ENCODE data around the gene CCDC88A. TPM values are rescaled to one million over a fixed set of nuclear protein-coding genes. Genes with fewer than 3 reads are reported as not detected.

The CCDC88A gene
- total RNA-seq, 1 experiment from 2014 or later, result 27.2 TPM

- Histone ChIP-seq H3K4me1 (ENCODE audit: control insufficient read depth in 1 of 2, insufficient read depth in 2 of 2, low read length in 2 of 2) (no peaks in the 10 kb centered on the region), H2AFZ (ENCODE audit: low read depth, low read length, poor library complexity, severe bottlenecking) (no peak overlapping the region), H3K9me3 (ENCODE audit: control insufficient read depth in 1 of 2, insufficient read depth in 1 of 2, low read depth in 1 of 2, low read length in 2 of 2) (no peaks in the 10 kb centered on the region), H3K27me3 (ENCODE audit: insufficient read depth, low read length) (no peaks in the 10 kb centered on the region), H3K9me2 (ENCODE audit: insufficient read depth) (no peaks in the 10 kb centered on the region), H3K9ac (ENCODE audit: low read length) (no peak overlapping the region), H3K4me3 (replicated peaks in 1 of 2; ENCODE audit: low read depth in 1 of 2, low read length in 2 of 2) (no peak overlapping the region), H4K20me1 (ENCODE audit: insufficient read depth) (no peaks in the 10 kb centered on the region), H3K36me3 (ENCODE audit: control insufficient read depth in 1 of 2, insufficient read depth in 2 of 2, low read length in 2 of 2) (no peaks in the 10 kb centered on the region), H3K4me2 (ENCODE audit: low read length) (no peak overlapping the region), H3K27ac (ENCODE audit: low read depth, low read length) (no peak overlapping the region), H3K79me2 (ENCODE audit: insufficient read depth, low read length) (no peaks in the 10 kb centered on the region)
- ChIA-PET RAD21 (ENCODE audit: low non-redundant PET in 1 of 2, low total read pairs in 2 of 2, uncharacterized antibody in 2 of 2, unreplicated experiment in 2 of 2) (no interaction called here), CTCF (no interaction called here), POLR2A (no interaction called here)
- DNase-seq (ENCODE audit: low read depth, low spot score) (no peak), ATAC-seq (no peak)
- no TSS peak for BruUV-seq (replicated peaks)
- intact Hi-C loops (cut with micrococcal nuclease), result no loop called here
- TF ChIP-seq, protein P1, sequence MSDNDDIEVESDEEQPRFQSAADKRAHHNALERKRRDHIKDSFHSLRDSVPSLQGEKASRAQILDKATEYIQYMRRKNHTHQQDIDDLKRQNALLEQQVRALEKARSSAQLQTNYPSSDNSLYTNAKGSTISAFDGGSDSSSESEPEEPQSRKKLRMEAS (IDR thresholded peaks at IDR 0.05), result no peak
- no peak for TF ChIP-seq JUND (IDR thresholded peaks at IDR 0.05)
- TF ChIP-seq SP1 (IDR thresholded peaks at IDR 0.05; ENCODE audit: low read depth), result no peak
- no peak for TF ChIP-seq EGR1 (IDR thresholded peaks at IDR 0.05; ENCODE audit: low read depth)
- TF ChIP-seq POLR2AphosphoS5 (IDR thresholded peaks at IDR 0.05; ENCODE audit: low read depth, low read length), result no peak
- TF ChIP-seq RAD21 (IDR thresholded peaks at IDR 0.05; ENCODE audit: low read depth), result no peak
- no peak for TF ChIP-seq YY1 (IDR thresholded peaks at IDR 0.05; ENCODE audit: extremely low read depth, insufficient replicate concordance, low read depth, low read length)
- TF ChIP-seq EZH2 (IDR thresholded peaks at IDR 0.05), result no peak
- TF ChIP-seq CBX3 (IDR thresholded peaks at IDR 0.05; ENCODE audit: low read depth), result no peak
- no peak for TF ChIP-seq EZH2phosphoT487 (IDR thresholded peaks at IDR 0.05; ENCODE audit: borderline replicate concordance)
- no peak for TF ChIP-seq CTCF (IDR thresholded peaks at IDR 0.05 in 2 of 3, conservative IDR thresholded peaks at IDR 0.05 in 1 of 3; ENCODE audit: borderline replicate concordance in 1 of 3, insufficient read depth in 1 of 3, low read depth in 2 of 3, low read length in 2 of 3)
- TF ChIP-seq ZBTB33 (IDR thresholded peaks at IDR 0.05; ENCODE audit: extremely low read depth, insufficient replicate concordance, low read length), result no peak
- TF ChIP-seq, protein P2, sequence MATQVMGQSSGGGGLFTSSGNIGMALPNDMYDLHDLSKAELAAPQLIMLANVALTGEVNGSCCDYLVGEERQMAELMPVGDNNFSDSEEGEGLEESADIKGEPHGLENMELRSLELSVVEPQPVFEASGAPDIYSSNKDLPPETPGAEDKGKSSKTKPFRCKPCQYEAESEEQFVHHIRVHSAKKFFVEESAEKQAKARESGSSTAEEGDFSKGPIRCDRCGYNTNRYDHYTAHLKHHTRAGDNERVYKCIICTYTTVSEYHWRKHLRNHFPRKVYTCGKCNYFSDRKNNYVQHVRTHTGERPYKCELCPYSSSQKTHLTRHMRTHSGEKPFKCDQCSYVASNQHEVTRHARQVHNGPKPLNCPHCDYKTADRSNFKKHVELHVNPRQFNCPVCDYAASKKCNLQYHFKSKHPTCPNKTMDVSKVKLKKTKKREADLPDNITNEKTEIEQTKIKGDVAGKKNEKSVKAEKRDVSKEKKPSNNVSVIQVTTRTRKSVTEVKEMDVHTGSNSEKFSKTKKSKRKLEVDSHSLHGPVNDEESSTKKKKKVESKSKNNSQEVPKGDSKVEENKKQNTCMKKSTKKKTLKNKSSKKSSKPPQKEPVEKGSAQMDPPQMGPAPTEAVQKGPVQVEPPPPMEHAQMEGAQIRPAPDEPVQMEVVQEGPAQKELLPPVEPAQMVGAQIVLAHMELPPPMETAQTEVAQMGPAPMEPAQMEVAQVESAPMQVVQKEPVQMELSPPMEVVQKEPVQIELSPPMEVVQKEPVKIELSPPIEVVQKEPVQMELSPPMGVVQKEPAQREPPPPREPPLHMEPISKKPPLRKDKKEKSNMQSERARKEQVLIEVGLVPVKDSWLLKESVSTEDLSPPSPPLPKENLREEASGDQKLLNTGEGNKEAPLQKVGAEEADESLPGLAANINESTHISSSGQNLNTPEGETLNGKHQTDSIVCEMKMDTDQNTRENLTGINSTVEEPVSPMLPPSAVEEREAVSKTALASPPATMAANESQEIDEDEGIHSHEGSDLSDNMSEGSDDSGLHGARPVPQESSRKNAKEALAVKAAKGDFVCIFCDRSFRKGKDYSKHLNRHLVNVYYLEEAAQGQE (IDR thresholded peaks at IDR 0.05; ENCODE audit: low read depth), result no peak
- no peak for TF ChIP-seq SIN3A (IDR thresholded peaks at IDR 0.05; ENCODE audit: low read depth)
- TF ChIP-seq POLR2A (IDR thresholded peaks at IDR 0.05; ENCODE audit: borderline replicate concordance, extremely low read depth, insufficient read depth, insufficient read length), result no peak
- TF ChIP-seq SRF (IDR thresholded peaks at IDR 0.05; ENCODE audit: low read depth), result no peak
- TF ChIP-seq ZFX (IDR thresholded peaks at IDR 0.05), result no peak
- TF ChIP-seq ELF1 (IDR thresholded peaks at IDR 0.05; ENCODE audit: borderline replicate concordance, low read depth), result no peak
These were observed 42.0 kb upstream of the CCDC88A start for GRCh38 chr2:55461679-55462078.

Measured in HCT116 (cell line).